HG03159 (cell line): Measurements from ENCODE around the gene THBD.

Experiments
- ATAC-seq: cut with Tn5 transposase; IDR thresholded peaks from one replicate; pipeline ENCODE4 v1.9.1; 2021; ENCODE audit warnings: mild to moderate bottlenecking, moderate library complexity; ENCODE audit not compliant: unreplicated experiment

Gene THBD

DNA sequence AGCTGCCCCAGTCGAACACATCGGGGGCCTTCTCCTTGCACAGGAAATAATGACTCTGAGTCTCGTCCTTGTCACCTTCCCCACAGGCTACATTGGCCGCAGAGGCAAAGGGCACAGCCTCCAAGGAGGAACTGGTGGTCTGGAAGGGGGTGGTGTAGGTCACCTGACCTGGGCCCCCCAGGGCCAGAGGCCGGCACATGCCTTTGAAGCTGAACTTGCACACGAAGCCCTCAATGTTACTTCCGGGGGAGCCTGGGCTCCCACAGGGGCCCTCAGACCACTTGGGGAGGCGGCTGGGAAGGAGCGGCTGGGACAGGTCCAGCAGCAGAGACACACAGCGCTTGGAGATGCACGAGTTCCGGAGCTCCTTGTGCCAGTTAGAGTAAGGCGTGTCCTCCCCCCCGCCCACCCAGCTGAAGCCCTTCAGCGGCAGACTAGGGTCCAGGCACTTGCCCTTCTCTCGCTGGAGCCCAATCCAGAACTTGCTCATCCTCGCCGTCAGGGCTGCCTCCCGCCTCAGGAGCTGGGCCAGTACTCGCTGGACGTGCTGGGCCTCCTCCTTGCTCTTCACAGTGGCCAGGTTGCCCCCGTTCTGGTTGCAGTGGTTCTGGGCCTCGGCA is 36.1 kb upstream of the THBD start:
- ATAC-seq = no peak

DNA sequence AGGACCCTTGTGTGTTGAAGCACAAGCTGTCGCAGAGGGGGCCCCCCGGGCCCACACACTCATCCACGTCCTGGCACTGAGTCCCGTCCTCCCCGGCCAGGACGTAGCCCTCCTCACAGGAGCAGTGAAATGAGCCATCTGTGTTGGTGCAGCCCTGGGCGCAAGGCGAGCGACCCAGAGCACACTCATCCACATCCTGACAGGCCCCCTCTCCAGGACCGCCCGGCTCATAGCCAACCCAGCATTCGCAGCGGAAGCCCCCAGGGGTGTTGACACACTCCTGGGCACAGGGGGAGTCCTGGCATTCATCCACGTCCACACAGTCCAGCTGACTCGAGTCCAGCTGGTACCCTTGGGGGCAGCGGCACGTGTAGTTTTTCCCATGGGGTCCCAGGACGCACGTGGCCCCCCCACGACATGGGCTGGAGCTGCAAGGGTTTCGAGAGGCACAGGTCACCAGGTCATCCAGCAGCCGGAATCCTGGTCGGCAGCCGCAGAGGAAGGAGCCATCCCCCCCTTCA is 35.4 kb upstream of the THBD start:
- no peak for ATAC-seq

DNA sequence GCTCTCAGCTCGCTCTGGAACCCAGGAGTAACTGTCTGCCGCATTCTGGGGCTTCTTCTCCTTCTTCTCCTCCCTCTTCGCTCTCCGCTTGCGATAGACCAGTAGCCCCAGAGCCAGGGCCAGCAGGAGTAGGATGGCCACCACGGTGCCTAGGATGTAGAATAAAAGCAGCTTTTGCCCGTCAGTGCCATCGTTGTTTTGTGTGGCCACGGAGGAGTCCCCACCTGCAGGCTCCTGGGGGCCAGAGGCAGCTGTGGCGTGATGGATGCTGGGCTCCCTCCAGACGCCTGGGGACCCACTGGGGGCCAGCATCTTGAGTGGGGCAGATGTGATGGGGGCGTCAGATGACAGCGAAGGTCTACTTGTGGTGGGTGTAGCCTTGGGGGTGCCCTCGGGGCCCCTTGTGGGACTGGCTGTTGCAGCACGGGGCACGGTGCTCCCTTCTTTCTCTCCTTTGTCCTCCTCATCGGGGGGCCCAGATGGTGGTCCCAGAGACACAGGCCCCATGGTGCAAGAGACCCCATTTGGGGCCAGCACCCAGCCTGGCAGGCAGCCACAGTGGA is 34.9 kb upstream of the THBD start:
- ATAC-seq = no peak

DNA sequence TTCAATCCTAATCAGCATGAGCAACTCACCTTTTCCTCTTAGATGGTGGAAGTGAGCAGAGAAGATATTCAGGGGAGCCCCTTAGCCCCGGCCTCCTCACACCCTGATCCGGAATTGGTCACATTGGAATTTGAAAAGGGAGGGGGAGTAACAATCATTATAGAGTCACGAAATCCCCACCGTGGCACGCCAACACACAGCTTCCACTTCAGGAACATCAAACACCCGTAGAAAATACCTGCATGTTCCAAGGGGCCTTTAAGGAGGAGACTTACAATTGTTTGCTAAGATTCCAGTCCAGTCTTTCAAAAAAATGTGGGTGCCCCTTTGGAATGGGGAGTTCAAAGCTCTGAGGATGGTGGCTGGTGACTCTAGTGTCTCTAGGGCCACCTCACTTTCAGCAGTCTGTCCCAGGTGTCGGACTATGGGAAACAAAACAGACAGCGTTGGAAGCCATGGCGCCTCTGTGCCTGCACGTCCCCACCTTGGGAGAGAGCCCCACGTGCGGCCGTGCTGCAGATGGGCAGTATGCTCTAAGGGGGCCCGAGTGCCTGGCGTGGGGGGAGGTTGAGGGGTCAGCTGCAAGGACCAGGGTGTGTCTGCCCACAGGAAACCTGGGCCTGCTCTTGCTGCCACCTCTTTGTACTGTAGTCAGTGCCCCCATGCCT is 34.2 kb upstream of the THBD start:
- no peak for ATAC-seq

DNA sequence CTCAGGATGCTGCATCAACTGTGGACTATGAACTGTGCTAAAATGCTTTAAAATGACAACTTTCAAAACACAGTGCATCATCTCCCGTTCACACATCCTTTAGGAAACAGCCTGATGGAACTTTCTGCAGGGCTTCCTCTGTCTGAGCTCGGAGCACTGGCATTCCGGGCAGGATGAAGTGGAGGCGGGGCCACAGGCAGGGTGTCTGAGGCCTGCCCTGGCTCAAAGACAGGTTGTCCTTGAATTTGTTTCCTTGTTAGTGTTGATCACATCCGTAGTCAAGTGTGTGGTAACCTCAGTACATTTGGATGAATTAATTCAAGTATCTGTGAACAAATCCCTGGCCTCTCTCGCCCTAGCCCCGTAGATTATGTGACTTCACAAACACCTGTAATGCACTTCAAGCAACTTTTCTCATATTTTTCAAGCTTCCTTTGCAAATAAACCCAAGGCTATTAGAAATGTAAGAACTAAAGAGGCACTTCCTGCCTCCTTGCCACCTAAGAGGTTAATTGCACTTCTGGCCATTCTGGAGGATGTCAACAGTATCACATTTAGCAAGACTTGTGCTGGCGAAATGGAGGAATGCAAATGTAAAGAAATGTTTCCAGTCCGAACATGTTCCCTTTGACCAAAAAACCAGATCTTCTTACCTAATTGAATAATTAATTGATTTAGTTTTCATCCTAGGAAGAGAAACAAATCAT is 33.5 kb upstream of the THBD start:
- ATAC-seq = no peak

DNA sequence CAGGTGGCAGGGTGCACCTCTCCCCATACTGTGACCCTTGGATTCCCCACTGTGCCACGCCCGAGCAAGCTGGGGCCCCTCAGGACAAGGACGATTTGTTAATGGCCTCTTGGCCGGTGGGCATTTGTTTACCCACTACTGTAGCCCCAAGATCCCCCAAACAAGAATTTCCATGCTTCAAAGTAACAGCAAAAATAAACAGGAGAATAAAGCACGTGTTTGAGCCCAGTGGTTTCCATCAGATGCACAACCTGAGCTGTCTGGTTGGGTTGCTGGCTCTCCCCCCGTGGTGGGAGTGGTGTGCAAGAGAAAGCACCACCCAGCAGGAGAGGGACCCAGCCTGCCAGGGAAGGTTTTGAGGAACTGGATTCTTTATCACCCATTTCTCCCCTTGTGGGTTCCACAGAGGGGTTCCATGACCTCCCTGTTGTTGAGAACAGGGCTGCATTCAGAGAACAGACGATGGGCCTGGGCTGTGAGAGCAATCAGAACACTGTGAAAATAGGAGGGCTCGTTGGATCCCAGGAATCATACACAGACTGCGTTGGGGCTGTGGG is 31.9 kb upstream of the THBD start:
- ATAC-seq = no peak

DNA sequence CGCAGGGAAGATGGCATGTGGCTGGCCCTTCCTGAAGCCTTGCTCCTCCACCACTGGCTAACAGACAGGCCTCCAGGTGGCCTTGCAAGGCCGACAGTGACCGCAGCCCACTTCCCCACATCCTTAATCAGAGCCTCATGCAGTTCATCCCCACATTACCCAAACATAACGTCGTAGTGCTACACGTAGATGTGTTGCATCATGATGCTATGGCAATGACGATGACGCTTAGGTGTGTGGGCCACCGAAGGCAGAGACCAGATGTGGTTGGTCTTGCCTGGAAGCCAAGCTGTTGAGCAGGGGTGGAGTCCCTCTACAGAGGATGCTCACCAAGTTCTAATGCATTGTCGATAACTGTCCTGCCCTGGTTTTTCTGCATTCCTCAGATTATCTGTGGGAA is 31.0 kb upstream of the THBD start:
- ATAC-seq = no peak

DNA sequence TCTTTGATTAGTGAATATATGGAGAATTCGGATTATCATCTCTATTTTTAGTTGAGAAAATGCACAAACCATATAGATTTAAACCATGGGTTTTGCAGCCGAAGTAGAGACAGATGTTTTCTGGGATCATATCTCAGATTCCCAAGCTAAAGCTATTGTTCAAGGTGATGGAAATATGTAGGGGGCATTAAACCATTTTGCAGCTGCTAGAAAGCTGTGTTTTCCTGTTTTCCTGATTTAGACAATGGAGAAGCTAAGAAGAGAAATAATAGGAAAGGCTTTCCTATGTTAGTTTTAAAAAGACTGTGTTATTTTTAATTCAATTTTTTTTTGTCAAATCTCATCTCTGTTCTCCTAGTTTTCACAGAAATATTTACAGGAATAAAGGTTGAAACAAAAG is 30.5 kb upstream of the THBD start:
- no peak for ATAC-seq

DNA sequence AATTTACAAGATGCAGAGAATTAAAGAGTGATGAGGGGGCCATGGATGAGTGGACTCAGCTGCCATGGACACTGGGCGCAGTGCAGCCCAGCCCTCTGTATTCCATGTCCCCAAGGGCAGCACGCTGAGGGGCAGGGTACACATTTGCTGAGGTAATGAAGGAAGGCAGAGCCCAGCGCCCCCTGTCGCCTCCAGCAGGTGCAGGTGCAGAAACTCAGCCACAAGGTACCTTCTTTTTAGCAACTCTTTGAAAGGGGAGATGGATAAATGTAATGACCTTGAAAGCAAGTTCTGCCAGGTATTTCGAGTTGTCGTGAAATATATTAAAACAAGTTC is 29.5 kb upstream of the THBD start:
- ATAC-seq = no peak

DNA sequence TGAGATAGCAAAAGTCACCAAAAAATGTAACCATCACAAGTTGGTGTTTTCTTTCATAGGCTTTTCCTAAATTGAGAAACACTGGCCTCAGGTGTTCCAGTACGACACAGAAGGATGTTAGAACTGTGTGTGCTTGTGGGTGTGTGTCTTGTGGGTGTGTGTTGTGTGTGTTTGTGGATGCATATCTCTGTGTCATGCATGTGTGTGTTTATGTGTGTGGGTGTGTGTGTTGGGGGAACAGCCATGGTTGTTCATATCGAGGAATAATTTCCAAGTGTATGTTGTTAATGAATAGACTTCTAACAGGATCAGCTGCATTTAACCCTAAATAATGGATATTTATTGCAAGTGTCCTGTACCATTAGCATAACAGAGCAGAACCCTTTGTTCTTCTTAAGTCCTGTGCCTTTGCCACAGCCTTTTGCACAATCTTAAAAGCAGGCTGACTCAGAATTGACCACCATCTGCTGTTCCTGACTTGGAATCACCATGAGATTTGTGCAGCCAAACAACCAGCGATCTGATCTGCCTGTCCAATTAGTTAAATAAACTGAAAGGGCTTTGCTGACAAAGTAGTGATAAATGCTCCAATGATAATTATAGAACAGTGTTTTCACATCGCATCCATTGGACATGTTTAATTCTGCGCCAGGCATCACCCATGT is 29.0 kb upstream of the THBD start:
- no peak for ATAC-seq

DNA sequence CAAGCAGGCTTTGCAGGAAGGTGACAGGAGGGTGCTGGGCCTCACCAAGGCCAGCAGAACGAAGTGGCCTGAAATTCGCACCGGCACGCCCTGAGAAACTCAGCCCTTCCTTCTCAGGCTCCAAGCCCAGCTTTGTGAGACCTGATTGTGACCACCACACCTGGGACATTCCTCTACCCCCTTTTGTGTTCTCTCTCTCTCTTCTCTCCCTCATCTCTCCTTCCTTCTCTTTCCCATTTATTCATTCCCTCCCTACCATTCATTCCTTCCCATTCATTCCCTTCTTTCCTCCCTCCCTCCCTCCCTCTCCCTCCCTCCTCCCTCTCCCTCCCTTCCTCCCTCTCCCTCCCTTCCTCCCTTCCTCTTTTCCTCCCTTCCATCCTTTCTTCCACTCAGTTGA is 27.8 kb upstream of the THBD start:
- ATAC-seq = no peak

DNA sequence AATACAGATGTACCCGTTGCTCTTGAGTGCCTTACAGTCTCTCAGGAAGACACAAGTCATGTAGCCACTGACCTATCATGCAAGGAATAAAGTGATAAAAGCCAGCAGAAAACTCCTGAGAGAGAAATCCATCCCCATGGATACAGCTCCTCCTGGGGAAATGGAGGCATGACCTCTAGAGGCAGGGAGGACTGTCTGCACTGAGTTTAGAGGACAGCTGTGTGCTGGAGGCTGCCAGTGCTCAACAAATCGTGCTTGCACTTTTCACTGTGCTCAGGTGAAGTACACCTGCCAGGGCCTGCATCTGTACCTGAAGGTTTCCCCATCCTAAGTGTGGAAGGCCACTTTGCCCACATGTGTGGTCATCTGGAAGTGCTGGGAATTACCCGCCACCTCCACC is 24.6 kb upstream of the THBD start:
- no peak for ATAC-seq

DNA sequence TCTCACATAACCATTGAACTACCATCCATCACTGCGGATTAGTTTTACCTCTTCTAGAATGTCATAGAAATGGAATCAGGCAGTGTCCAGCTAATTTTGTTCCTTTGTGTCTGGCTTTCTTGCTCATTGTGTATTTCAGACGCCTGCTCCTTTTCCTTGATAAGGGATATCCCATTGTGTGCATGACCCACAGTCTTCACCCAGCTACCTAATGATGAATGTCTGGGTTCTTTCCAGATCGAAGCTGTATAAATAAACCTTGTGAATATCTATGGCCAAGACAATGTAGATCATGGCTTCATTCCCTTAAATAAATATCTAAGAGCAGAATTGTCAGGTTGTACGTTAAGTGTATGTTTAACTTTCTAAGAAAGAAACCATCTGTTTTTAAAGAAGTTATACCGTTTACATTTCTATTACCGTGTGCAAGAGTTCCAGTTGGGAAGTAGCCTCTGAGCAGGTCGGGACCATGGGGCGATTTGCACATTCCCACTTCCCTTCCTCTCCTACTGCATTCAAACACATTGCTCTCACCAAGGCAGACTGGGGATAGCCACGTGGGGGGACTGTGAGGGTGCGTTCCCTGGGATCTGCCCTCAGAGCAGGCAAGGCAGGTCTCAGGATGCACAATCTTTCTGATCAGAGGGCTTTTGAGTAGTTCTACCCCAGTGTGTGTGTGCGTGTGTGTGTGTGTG is 23.6 kb upstream of the THBD start:
- ATAC-seq = no peak

DNA sequence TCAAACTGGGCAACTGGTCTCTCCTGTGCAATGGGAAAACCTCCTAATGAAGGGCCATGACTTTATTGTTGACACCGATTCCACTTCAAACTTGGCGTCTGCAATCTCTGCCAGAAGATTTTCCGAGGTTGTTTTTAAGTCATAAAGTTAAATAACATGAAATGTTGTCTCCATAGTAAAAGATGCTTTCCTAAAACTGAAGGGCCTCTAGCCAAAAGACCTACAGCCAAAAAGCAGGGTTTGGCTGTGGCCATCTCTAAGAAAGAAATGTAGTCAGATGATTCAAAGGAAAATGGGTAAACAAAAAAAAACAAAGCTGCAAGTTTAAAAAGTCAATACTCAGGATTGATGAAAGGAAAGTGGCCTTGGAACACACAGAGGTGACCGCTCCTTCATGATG is 22.5 kb upstream of the THBD start:
- ATAC-seq = no peak

DNA sequence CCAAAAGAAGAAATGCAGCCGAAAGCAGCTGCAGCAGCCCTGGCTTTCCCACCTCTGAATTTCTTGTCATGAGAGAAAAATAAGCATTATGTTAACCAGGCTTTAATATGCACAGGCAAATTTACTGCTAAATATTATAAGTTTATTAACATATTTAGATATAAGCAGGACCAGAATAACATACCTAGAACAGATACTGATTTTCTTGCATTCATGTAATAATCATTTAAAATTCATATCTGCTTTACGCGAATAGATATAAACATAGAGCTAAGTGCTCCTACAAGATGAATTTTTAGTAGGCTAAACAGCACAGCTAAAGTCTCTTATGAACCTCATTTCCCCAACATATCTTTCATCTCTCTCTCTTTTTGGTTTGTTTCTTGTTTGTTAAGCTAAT is 21.9 kb upstream of the THBD start:
- no peak for ATAC-seq

DNA sequence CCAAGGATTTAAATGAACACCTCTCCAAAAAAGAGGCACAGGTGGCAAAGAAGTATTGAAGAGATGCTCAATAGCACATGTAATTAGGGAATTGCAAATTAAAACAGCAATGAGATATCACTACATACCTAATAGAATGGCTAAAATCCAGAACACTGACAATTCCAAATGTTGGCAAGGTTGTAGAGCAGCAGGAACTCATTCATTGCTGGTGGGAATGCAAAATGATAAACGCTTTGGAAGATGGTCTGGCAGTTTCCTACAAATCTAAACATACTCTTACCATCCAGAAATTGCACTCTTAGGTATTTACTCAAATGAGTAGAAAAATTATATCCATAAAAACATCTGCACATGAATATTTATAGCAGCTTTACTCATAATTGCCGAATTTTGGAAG is 19.6 kb upstream of the THBD start:
- no peak for ATAC-seq

DNA sequence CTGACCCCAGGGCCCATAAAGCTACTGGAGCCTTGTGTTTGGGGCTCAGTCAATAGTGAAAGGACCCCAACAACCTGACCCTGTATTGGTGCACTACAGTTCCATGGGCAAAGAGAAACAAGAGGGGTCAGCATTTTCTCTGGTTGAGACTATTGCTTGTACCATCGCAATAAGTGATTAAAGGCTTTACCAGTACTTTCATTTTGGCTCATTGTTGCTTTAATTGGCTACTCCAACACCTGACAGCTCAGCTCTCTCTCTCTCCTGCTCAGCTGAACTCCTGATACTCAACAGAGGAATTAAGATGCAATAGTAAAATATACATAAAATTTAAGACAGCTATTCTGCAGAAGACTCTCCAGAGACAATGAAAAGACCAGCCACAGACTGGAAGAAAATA is 18.8 kb upstream of the THBD start:
- ATAC-seq = no peak

DNA sequence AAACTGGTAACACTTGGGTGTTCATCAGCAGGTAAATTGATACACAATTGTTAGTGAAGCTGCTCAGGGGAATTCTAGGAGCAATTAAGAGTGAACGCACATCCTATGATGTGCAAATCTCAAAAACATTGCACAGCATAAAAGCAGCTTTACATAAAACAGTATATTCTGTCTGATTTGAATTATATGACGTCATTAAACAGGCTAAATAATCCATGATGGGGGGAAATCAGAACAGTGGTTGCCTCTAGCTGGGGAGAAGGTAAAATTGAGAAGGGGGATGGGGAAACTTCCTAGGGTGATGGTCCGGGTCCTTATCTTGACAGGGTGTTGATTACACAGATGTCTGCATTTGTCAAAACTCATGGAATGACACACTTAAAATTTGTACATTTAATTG is 17.3 kb upstream of the THBD start:
- ATAC-seq = no peak

DNA sequence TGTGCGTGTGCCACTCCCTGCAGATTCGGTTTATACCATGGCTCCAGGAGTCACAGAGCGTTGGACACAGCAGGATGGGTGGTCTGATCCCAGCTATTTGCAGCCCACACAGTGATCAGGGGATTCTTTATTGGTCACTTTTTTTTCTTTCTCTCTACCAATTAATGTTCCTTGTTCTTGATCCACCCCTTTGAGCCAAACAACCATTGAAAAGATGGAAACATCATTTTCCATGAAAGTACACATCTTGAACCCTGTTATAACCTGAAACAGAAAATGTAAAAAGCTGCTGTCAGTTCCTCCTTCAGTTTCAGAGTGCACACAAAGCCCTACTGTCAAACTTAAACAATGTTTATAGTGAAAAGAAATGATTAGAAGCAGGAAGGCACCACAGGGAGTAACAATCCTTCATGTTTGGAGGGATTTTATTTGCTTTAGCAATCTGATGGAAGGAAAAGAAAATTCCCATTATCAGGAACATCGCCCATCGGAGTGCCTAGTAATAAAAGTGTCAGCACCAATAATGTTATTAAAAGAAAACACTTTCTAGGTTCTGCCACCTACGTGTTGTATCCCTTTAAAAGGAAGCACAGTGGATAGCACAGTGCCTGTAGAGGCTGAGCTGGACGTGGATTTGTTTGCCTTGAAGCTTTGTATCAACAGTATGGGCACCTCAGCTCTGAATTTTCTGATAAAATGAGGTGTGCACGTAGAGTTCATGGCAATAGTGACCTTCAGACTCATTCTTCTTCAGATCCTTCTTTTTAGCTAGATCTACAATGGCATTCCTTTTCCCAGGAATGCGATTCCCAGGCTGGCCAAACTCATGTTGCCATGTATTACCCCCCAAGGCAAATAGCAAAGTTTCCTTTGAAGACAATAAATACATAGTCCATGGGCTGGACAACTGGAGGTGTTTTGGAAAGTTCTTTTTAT is 16.1 kb upstream of the THBD start:
- no peak for ATAC-seq

DNA sequence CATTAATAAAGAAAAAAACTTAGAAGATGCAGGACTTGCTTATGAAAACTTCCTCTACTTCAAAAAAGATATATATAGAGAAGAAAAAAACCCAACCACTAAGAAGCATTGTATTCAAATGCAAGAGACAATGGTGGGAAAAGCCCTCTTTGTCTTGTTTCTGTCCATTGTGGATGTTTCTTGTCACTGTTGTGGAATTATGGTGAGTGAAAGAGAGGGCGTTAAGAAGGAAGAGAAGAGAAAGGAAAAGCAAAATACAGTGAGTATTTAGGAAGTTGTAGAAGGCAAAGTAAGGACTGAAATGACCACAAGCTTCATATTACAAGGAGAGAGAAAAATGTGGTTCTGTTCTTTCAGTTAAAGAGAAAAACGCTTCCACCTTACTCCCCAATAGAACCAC is 14.1 kb upstream of the THBD start:
- no peak for ATAC-seq
